Sciatic nerve (tissue), 2 donors: ENCODE measurements around the gene EIF2S3. TPM values are rescaled to one million over a fixed set of nuclear protein-coding genes. Genes with fewer than 3 reads are reported as not detected.

Experiments used
- ATAC-seq: fragments of 200-7000 bp; cut with Tn5 transposase; one replicate; pipeline ENCODE4 v1.9.1; 2020; ENCODE audit warnings: mild to moderate bottlenecking, moderate library complexity
- DNase-seq: peaks from one replicate; pipeline ENCODE4 v3.0.0-alpha.2; 2020; ENCODE audit warnings: low spot score
- intact Hi-C: fragments of 100-400 bp; cut with DNase I; formaldehyde crosslinking; loops from one replicate; pipeline ENCODE4 v1.14.2; 2022
- total RNA-seq: library from RNA; stranded (reverse); fragmentation: NEBNext Ultra II Directional; extraction: Animal tissue kit (Norgen Biotek cat#: 25700); gene quantifications from one replicate; pipeline ENCODE4 v1.2.1, GENCODE V29; 2021
- donor health status: DM: no; HTN: no; CAD: no.
- donor health status: DM: no; HTN: no; CAD: no.

The EIF2S3 gene
- total RNA-seq, 1 donor from 2014 or later: 153 TPM

DNA sequence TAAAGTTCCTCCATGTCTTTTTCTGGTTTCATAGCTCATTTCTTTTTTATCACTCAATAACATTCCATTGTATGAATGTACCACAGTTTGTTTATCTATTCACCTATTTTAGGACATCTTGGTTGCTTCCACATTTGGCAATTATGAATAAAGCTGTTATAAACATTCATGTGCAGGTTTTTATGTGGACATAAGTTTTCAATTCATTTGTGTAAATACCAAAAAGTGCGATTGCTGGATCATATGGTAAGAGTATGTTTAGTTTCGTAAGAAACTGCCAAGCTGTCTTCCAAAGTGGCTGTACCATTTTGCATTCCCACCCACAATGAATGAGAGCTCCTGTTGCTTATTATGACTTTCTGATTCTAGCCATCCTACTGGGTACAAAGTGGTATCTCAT lies 58.4 kb downstream of the EIF2S3 start:
- ATAC-seq: no peak
- no peak for DNase-seq
- intact Hi-C loops: no loop called here

DNA sequence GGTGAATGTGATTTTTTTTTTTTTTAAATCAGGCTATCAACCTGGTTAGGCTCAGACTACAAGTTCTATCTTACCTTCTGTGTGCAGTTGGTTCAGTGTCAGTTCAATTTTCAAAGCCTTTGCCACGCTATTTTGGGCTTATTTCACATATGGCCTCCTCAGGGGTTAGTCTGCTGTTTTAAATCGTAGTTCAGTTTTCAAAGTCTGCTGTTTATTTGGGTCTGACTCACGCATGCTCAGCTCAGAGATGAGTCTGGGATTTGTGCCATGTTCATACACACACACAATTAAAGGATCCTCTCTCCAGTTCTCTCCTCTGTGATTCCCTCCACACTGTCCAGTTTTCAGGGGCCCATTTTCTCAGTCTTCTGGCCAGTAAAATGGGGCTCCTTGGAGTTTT lies 62.5 kb downstream of the EIF2S3 start:
- intact Hi-C loops: no loop called here
- peak; percentile 88 for ATAC-seq
- DNase-seq: no peak

- ATAC-seq: no peak
- intact Hi-C loops: no loop called here
- no peak for DNase-seq
These were observed 69.6 kb downstream of the EIF2S3 start for GRCh38 chrX:24124244-24124799.

GRCh38 chrX:24125028-24125612 lies 70.4 kb downstream of the EIF2S3 start:
- DNase-seq (no peak), ATAC-seq (no peak)
- intact Hi-C loops: no loop called here

Other genes starting within 250 kb of the EIF2S3 start
- gene APOO, start 147.0 kb upstream of the EIF2S3 start, total RNA-seq: 38.6 TPM
- gene CXorf58, start 146.9 kb upstream of the EIF2S3 start, total RNA-seq: not detected
- gene KLHL15, start 27.8 kb upstream of the EIF2S3 start, total RNA-seq: 7.9 TPM
- gene ZFX, start 94.8 kb downstream of the EIF2S3 start, total RNA-seq: 75.1 TPM